ENCODE results near the gene SPTBN5.

The SPTBN5 gene

DNA sequence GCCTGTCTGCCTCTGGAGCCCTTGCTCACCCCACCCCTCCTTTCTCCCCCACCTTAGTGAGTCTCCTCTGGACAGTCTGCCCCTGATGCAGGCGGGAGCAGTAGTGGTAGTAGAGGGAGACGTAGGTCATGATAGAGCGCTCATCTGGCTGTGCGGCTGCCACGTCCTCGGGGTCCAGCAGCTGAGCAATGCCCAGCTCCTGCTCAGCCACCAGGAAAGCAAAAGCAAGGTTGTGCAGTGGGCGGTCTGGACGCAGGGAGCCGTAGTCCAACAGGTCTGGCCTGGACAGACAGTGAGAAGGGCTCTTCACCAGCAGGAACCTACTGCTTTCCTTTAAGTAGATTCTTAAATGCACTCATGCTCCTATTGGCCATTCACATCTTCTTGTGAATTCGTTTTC, 6.7 kb downstream of the SPTBN5 start:
- DNase-seq (ENCODE audit: extremely low spot score, insufficient read length, low read depth) (no peak), FAIRE-seq (no peak)

DNA sequence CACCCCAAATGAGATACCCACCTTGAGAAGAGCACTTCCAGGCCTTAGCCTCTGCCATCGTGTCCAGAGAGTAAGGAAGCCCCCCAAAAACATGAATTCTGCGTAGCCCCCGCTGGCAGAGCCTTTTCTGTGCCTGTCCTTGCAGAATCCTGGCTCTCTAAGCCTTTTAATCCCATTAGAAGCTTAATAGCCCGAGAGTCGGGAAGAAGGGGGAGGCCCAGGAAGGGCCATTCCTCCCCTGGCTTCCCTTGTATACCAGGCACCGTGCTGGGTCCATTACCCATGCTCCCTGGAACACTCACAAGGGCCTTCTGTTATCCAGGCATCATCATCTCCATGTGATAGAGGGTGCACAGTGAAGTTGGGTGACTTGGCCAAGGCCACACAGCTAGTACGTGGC, 7.1 kb downstream of the SPTBN5 start:
- DNase-seq (ENCODE audit: extremely low spot score, insufficient read length, low read depth): no peak
- no peak for FAIRE-seq

DNA sequence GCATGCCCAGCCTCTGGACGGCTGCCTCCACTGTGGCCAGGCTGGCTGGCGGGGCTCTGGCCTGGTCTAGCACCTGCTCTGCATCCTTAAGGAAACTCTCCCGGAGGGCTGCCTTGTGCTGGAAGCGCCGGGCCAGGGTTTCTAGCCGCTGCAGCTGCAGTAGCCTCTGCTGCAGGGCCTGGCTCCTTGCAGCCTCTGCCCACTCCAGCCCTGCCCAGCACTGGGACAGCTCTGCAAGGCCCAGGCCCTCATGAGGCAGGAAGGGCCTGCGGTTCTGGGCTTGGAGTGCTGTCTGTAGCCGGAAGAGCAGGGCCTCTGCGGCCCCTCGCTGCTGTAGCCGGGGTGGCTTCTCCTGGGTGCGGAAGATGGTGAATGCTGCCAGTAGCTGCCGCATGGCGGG, 8.0 kb downstream of the SPTBN5 start:
- FAIRE-seq (no peak), DNase-seq (ENCODE audit: extremely low spot score, insufficient read length, low read depth) (no peak)

DNA sequence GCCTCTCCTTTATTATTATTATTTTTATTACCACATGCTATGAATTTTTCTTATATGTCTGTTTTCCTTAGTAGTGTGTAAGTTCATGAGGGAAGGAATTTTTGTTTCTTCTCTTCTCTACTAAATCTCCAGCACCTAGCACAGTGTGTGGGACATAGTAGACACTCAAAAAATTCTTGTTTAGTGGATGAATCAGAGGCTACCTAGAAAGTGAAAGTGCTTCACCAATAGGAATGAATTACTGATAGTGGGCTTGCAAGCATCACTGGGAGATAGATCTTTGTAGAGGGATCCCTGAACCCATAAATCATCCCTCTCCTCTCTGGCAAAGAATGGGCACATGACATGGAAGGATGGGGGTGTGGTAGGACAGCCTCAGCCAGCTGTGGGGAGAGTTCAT, 8.5 kb downstream of the SPTBN5 start:
- DNase-seq (ENCODE audit: extremely low spot score, insufficient read length, low read depth): no peak
- no peak for FAIRE-seq

DNA sequence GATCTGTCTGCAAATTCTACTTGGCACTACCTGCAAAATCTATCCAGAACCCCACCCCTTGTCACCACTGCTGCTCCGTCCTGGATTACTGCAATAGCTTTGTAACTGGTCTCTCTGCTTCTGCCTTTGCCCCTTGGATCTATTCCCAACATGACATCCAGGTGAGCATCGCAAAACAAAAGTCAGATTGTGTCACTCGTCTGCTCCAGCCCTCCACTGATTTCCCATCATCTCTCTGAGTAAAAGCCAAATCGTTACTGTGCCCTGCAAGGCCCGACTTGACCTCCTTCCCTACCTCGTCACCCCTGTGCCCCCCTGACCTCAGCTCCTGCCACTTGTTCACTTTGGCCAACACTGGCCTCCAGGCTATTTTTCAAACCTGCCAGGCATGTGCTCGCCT, 9.4 kb downstream of the SPTBN5 start:
- no peak for FAIRE-seq
- DNase-seq (ENCODE audit: extremely low spot score, insufficient read length, low read depth): no peak

DNA sequence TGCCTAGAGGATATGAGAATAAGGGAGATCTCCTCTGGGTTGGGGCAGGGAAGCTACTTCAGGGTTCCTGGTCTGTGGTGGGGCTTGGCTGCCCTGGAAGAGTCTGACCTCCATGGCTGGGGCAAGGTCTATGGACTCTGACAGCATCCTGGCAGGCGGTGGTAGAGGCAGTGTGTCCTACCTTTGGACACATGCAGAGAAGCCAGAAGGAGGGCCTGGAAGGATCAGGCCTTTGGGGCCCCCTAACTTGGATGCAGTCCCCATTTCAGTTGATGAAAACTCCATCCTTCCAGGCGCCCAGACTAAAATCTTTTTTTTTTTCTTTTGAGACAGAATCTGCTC, 10.4 kb downstream of the SPTBN5 start:
- DNase-seq (ENCODE audit: extremely low spot score, insufficient read length, low read depth) (no peak), FAIRE-seq (no peak)

DNA sequence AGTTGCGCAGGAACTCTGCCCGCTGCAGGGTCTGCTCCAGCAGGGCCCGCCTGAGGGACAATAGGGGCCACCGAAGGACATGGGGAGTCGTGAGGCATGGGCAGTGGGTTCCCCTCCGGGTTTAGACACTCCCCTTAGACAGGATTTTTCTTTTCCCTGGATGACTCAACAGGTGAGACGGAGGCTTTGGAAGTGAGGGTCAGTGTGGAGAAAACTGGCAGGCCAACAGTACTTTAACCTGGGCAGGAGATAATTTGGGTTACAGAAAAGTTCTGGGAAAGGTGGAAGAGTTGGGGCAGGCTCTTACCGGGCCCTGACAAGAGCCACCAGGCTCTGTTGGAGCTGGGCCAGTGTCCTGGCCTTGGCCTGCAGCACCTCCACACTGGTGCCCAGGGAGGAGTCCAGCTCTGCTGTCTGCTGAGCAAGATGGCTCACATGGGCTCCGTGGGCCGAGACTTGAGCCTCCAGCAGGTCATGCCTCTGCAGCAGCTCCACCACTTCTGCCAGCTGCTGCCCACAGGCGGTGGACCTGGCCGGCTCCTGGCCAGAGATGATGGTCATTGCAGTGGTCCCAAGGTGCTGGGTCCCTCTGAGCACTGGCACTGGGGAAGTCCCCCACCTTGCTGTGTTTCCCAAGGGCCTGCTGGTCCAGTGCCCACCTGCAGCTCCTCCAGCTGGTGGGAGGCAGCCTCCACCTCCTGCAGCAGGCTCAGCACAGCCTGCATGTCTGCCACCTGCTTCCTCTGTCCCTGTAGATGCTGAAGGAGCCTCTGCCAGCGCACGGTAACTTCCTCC, 11.0 kb downstream of the SPTBN5 start:
- FAIRE-seq (no peak), DNase-seq (ENCODE audit: extremely low spot score, insufficient read length, low read depth) (no peak)

DNA sequence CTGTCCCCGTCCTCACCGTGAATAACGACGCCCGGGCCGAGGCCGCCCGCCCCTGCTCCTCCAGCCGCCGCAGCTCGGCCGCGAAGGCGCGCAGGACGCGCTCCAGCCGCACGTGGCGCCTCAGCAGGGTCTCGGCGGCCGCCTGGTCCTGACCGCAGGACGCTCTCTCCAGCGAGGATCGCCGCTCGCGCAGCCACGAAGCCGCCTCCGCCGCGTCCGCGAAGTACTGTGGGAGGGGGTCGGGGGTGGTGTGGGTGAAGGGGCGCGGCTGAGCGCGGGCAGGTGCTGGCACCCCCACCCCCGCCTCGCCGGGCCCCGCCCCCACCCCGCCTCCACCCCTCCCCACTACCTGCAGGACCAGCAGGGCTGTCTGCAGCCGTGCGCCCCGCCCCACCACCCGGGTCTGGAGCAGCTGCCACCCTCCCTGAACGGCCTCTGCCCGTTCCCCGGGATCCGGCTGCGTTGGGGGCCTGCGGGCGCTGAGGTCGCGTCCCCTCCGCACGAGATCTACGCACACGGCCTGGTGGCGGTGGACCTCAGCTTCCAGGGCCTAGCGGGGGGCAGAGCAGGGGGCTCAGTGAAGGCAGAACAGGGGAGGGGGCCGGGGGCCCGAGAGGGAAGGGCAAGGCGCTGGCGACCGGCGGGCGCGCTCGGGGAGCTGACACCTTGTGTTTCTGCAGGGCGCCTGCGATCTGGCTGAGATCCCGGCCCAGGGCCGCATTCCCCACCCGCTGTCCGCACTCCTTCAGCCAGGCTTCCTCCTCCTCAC, 11.7 kb downstream of the SPTBN5 start:
- DNase-seq (ENCODE audit: extremely low spot score, insufficient read length, low read depth) (no peak), FAIRE-seq (no peak)

DNA sequence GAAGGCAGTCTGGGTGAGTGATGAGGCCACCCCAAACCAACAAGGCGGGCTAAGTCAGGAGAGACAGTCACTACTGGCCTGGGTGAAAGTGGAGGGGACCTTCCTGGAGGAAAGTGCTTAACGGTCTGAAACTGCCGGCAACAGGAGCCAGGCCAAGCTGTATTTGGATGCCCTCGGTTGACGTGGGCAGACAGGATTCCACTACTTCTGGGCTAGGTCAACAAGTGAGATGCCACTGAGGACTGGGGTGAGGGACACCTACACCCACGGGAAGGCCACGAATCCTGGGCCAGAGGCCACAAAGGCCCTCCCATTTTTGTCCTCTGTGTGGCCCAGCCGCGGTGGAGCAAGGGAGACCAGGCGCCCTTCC, 12.3 kb downstream of the SPTBN5 start:
- FAIRE-seq (no peak), DNase-seq (ENCODE audit: extremely low spot score, insufficient read length, low read depth) (no peak)

DNA sequence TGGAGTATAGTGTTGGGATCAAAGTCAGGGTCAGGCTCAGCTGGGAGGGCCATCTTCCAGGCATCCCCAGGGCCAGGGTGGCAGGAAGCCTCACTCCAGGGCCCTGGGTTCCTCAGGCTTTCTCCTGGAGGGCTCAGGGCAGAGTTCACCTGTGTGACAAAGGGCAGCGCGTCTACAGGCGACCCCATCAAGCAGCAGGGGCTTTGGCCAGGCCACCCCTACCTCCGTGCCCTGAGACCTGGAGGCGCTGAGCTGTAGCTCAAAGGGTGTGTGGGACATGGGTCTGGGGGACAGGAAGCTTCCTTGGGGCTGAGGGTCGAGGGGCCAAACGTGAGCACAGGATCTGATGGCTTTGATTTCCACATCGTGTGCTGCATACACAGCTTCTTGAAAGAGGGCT, 12.8 kb downstream of the SPTBN5 start:
- DNase-seq (ENCODE audit: extremely low spot score, insufficient read length, low read depth) (no peak), FAIRE-seq (no peak)

DNA sequence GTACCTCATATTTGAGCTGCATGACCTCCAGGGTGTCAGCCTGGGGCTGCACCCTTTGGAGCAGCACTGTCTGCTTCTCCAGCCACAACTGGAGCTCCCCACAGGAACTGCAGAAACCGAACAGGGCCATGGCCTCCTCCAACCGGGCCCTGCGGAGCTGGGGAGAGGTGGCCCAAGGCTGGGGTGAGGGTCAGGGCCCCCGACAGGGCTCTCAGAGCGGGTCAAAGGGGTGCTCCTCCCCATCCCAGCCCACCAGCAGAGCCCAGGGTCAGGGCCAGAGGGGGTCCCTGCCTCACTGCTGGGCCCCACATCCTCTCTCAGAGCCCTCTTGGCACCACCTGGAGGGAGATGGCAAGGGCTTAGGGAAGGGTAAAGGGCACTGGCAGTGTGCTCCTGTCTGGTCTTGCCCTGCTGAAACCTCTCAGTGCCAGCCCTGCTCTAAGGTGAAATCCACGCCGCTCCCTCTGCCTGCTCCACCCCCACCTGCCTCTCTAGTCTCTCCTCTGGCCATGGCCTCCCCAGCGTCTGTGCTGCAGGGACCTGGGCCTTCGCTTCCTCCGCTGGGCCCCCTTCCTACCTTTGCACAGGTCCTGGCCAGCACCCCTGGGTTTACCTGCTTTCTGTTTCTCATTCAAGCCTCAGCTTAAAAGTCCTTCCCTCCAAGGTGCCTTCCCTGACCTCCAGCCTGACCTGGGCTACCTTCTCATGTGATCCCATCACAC, 13.5 kb downstream of the SPTBN5 start:
- no peak for FAIRE-seq

DNA sequence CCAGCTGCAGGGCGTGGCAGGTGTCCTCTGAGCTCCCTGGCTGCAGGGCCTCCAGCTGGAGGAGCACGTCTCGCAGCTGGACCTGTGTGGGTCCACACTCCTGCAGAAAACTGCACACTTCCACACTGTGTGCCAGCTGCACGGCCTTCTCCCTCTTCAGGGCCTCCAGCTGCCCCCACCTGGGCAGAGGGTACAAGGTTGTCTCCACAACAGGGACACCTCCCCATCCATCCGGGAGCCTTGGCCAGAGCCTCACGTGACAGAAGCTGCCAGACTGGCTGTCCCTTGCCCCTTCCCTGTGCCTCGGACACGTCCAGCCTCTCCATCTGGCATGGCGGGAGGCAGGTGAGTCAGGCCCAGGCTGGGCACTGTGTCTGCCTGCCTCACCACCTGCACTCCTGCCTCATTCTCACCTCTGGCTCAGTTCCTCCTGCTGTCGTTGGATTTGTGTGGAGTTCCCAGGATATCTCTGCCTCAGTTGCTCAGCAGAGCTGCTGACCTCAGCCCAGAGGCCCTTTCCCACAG, 14.5 kb downstream of the SPTBN5 start:
- FAIRE-seq (no peak), DNase-seq (ENCODE audit: extremely low spot score, insufficient read length, low read depth) (no peak)

More for the DNA sequence above, 13.5 kb downstream of the SPTBN5 start:
- DNase-seq (ENCODE audit: extremely low spot score, insufficient read length, low read depth): no peak

DNA sequence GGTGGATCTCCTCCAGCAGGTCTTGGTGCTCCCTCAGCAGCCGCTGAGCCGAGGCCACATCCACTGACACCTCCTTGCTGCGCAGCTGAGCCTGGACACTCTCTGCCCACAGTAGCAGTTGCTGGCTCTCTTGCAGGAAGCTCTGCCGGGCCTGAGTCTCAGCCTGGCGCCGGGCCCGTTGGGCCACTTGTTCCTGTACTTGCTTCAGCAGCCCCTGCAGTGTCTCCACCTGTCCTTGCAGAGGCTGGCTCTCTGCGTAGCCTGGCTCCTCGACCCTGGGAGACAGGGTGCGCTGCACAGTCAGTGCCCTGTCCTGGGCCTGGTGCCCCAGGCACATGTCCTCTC, 15.5 kb downstream of the SPTBN5 start:
- DNase-seq (ENCODE audit: extremely low spot score, insufficient read length, low read depth) (no peak), FAIRE-seq (no peak)

DNA sequence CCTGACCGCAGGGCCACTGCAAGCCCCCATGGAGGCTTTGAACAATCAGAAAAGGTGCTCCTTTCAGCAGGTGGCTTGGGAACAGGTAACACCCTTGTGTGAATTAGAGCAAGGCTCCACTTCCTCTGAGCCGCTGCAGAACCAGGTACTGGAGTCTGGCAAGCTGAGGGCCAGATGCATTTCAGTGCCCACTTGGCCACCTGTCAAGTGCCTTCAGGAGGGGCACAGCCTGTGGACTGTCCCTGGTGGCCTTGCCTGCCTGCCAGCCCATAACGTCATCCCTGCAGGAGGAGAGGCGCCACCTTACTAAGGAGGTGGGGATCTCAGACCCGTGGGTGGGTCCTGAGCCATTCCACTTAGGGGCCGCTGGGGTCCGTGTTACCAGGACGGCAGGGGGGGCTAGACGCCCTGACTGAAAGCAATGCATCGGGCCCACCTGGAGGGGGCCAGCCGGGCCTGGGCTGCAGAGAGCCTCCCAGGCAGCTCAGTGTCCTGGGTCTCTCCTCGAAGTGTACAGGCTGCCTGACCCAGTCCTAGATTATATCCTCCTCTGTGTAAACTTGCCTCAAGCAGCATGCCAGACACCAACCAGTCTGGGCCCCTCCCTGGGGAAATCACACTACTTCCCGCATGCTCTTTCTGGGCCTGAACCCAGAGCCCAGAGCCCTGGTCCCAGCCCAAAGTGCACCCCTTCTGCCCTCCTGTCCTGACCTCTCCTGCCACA, 16.1 kb downstream of the SPTBN5 start:
- no peak for FAIRE-seq
- DNase-seq (ENCODE audit: extremely low spot score, insufficient read length, low read depth): no peak

DNA sequence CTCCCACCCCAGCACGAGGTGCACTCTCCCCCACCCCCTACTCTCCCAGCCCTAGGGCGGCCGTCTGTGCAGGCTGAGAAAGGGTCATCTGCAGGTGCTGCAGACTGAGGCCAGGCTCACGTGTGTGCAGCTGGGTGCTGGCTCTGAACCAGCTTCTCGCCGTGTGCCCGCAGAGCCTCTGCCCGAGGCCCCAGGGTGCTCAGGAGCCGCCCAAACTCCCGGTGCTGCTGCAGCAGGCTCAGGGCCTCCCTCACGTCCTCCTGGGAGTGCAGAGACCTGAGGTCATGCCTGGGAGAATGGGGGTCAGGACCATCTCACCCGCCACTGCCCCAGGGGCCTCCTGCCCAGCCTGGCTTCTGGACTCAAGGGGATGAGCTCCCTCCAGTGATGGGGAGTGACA, 17.2 kb downstream of the SPTBN5 start:
- FAIRE-seq (no peak), DNase-seq (ENCODE audit: extremely low spot score, insufficient read length, low read depth) (no peak)

DNA sequence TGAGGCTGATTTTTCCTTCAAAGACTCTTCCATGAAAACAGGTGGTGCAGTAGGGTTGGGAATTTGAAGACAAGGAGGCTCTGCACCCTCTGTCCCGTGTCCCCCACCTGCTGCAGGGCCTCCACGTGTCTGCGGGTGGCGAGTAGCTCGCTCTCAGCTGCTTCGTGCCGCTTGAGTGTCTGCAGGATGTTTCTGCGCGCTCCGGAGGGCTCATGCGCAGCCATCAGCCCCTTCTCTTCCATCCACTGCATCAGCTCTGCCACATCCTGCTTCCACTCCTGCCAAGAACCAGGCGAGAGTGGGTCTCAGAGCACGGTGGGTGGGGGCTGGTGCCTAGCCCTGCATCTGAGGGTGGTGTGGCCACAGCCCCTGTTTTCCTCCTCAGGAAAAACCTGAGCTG, 17.8 kb downstream of the SPTBN5 start:
- DNase-seq (ENCODE audit: extremely low spot score, insufficient read length, low read depth) (no peak), FAIRE-seq (no peak)

DNA sequence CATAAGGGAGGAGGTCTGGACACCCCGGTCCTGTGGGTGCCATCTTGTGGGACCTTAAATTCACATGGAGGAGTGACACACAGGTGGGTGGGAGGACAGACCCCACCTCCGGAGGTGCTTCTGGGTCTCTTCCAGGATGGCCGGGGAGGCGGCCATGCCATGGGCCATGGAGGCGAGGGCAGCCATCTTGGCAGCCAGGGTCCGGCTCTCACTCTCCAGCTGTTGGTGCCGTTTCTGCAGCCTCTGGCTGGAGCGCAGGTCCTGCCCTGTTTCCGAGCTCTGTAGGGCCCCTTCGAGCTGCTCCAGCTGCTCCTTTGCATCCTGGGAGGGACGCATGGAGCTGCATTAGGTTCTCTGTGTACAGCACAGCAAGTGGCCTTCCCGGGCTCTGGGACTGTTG, 19.1 kb downstream of the SPTBN5 start:
- no peak for FAIRE-seq
- no peak for DNase-seq (ENCODE audit: extremely low spot score, insufficient read length, low read depth)

DNA sequence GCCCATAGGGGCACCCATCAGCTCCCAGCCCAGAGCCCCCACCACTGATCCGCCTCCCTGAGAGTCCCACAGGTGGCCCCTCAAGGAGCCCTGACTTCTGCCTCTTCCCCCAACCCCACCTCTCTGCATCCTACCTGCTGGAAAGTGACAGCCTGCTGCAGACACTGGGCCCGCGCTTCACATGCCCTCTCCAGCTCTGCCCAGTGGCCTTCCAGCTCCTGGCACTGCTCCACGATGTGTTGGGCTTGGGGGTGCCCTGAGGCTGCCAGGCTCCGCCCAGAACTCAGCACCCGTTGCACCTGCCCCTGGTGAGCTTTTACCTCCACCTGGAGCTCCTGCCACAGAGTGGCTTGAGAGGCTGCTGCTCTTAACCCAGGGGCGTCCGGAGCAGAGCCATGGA, 20.1 kb downstream of the SPTBN5 start:
- FAIRE-seq: no peak
- DNase-seq (ENCODE audit: extremely low spot score, insufficient read length, low read depth): no peak

DNA sequence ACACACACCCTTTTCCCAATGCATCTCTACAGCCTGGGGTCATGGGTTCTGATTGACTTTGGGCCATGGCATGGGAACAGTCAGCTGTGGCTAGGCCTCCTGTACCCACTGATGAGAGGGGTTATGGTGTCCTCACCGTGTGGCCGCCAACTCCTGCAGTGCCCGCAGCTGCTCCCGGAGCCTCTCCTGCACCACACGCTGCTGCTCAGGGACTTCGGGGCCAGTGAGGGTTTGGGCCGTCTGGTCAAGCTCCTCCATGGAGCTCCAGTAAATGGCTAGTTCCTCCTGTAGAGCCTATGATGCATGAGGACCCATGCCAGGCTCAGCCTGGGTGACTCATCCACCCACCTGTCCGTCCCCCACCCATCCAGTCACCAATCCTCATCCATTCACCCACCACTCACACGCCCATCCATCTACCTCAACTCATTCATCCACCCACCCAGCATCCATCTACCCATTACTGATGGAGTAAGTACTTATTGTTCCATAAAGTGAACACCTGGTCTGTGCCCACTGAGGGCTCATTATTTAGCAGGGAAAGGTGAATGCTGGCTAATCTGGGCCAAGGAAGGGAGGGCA, 21.6 kb downstream of the SPTBN5 start:
- DNase-seq (ENCODE audit: extremely low spot score, insufficient read length, low read depth): no peak
- no peak for FAIRE-seq
